GM03348 (cell line): ENCODE results near the gene GRIN2A.

Source experiments
- DNase-seq: peaks from one replicate; pipeline ENCODE4 v3.0.0; 2012; ENCODE audit warnings: low spot score

GRIN2A gene

GRCh38 chr16:9820476-9821246 lies 361.6 kb downstream of the GRIN2A start:
- DNase-seq = no peak

- DNase-seq = no peak
Measured at GRCh38 chr16:9818702-9819101, 363.5 kb downstream of the GRIN2A start.

GRCh38 chr16:9817586-9817985 lies 364.6 kb downstream of the GRIN2A start:
- DNase-seq = no peak

- no peak for DNase-seq
Measured at GRCh38 chr16:9816644-9817043, 365.6 kb downstream of the GRIN2A start.

GRCh38 chr16:9813665-9814064 lies 368.6 kb downstream of the GRIN2A start:
- DNase-seq = no peak

- no peak for DNase-seq
Measured at GRCh38 chr16:9808210-9808609, 374.0 kb downstream of the GRIN2A start.

- no peak for DNase-seq
Measured at GRCh38 chr16:9807302-9807701, 374.9 kb downstream of the GRIN2A start.

DNA sequence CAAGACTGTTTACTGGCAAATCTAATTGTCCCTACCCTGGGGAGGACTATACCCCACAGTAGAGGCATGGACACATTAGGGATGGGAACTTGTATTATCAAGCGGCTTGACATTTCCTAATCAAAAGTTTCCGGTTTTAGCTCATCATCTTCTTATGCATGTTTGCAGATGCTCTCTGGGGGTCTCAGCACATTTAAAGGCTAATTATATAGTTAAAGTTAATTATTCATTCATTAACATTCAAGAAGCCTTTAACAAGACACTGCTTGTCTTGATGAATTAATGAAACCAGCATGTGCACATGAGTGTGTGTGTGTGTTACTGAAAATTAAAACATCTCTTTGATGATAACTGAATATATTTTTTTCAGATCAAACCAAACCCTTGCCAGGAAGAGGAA lies 377.1 kb downstream of the GRIN2A start:
- no peak for DNase-seq

- no peak for DNase-seq
Measured at GRCh38 chr16:9802160-9802559, 380.1 kb downstream of the GRIN2A start.

- no peak for DNase-seq
Measured at GRCh38 chr16:9801651-9802050, 380.6 kb downstream of the GRIN2A start.

DNA sequence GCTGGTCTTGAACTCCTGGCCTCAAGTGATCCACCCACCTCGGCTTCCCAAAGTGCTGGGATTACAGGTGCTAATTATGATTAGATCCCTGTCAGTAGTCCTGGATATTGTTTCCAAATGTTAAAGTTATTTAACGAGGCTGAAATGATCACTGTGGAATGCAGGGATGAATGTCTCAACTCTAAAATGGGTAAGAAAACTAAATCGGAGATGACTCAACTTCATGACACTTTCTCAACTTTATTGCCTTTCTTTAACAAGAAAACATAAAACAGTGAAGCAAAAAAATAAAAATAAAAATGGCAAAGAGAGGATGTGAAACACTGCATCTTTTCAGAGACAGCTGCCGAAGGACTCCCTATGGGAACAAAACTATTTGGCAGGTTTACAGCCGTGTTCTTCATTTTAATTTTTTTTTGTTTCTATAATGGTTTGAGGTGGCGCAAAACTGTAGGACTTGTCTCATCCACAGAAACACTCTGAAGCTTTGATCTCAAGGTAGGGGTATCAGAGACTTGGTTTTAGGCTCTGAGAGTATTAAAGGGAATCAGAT lies 382.0 kb downstream of the GRIN2A start:
- DNase-seq = peak; percentile 9

GRCh38 chr16:9798952-9799580 lies 383.2 kb downstream of the GRIN2A start:
- DNase-seq = no peak

DNA sequence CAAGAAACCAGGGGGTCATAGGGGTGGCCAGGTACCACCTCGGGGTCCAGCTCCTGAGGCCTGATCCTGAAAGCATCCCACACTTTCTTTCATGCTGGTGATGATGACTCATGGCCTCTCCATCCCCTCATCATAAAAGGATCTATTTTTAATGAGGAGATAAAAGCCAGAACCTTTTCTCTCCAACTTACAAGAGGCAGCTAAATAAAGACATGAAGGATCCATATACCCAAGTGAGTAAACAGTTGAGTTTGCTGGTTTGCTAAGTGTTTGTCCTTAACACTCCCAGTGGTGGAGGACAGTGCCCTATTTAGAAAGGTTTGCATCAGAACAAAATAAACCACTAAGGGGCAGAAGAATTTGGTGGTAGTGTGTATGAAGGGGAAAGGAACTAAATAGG lies 383.8 kb downstream of the GRIN2A start:
- DNase-seq = no peak

- DNase-seq = no peak
Measured at GRCh38 chr16:9797306-9797705, 384.9 kb downstream of the GRIN2A start.

DNA sequence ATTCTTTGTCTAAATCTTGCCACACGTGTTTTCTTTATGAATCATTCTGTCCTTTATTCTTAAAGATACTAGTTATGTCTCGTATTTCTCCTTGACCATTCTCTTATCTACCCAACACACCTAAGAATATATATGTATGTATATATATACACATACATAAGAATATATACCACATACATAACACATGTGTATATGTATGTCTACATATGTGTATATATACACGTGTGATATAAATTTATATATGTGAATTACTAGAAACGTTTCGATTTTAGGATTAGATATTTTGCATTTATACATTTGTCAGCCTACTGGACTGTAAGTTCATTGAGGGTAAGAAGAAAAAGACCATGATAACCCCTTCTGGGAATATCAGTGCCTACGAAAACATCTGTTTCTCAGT lies 388.6 kb downstream of the GRIN2A start:
- no peak for DNase-seq

GRCh38 chr16:9791556-9791955 lies 390.7 kb downstream of the GRIN2A start:
- no peak for DNase-seq

DNA sequence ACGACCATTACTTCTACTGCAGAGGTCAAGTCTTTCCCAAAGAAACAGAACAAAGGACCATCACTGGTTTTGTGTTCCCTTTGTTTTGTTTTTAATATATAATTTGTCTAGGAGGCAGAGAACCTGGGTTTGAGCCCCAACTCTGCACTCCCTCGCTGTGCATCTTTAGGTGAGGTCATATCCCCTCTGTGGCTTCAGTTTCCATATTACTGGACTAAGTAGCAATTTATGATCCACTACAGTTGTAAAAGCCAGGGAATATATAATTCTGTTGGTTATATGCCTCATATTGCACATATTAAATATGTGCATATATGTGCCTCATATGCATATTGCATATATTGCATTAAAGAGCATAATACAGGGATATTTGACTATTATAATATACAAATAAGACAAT lies 392.0 kb downstream of the GRIN2A start:
- DNase-seq = no peak

DNA sequence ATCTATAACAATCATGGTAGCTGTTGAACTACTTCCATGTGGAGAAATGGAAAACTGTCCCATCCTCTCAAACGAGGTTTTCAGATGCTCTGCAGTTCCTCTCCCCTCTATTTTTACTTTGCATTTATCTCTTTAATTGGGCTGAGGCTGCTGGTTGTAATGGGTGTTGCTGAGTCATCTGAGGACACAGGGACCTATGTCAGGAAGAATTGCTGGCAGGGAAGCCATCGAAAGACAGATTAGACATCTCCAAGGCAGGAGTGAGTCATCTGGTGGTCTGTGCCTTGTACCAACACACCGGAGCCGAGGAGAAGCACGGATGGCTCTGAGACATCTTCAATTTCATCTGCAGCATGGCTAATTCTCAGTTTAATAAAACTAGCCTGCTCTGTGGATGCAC lies 394.5 kb downstream of the GRIN2A start:
- DNase-seq = no peak

GRCh38 chr16:9780831-9781230 lies 401.4 kb downstream of the GRIN2A start:
- DNase-seq = no peak

GRCh38 chr16:9778849-9779248 lies 403.4 kb downstream of the GRIN2A start:
- DNase-seq = no peak

DNA sequence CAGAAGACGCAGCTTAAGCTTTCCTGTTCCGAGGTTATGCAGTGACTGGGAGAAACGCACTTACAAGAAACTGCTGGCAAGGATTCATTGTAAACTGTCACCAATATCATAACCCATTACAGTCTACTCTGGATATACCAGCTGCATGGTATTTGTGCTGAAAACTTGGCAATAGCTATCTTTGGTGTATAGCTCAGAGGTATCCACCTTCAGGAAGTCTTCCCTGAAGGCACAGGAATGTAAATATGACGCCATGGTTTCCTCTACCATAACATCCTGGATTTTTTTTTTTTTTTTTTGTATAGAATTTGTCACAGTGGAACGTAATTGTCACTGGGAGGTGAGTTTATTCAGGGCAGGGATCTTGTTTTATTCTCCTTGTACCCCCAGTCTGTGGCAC lies 406.2 kb downstream of the GRIN2A start:
- no peak for DNase-seq

GRCh38 chr16:9773289-9773688 lies 408.9 kb downstream of the GRIN2A start:
- DNase-seq = no peak

- no peak for DNase-seq
Measured at GRCh38 chr16:9772526-9773225, 409.6 kb downstream of the GRIN2A start.
